HCT116 (cell line): Measurements from ENCODE around the gene IQGAP3. TPM values are rescaled to one million over a fixed set of nuclear protein-coding genes. Genes with fewer than 3 reads are reported as not detected.

Experiments used
- ATAC-seq: fragments of 200-7000 bp; cut with Tn5 transposase; 2 replicates; pipeline ENCODE4 v1.9.1; 2020; ENCODE audit warnings: mild to moderate bottlenecking, moderate library complexity
- BruUV-seq: library from RNA; stranded (reverse); fragments of 400-500 nt; replicated peaks from 2 replicates; lab custom pipeline; 2021; lab: Mats Ljungman, UMichigan
- CTCF ChIA-PET: fragments of 300-600 bp; sonication (Branson Sonifier 250); formaldehyde crosslinking; loops from one replicate; lab custom pipeline; 2021; ENCODE audit warnings: antibody characterized with exemption; lab: Charles Lee
- POLR2A ChIA-PET: fragments of 300-600, 350-600 bp; sonication (Branson Sonifier 250); formaldehyde crosslinking; loops from one replicate; lab custom pipeline; 2021; ENCODE audit warnings: antibody characterized with exemption; lab: Charles Lee
- RAD21 ChIA-PET, 2 experiments: fragments of 300-600 bp; sonication (Branson Sonifier 250); formaldehyde crosslinking; loops; one replicate each; lab custom pipeline; 2023; ENCODE audit warnings: low total read pairs in 2 of 2; ENCODE audit not compliant: uncharacterized antibody in 2 of 2, unreplicated experiment in 2 of 2, low non-redundant PET in 1 of 2; lab: Charles Lee
- DNase-seq: peaks from one replicate; pipeline ENCODE4 v3.0.0-alpha.2; 2010; ENCODE audit warnings: low read depth, low spot score
- H2AFZ ChIP-seq: fragments of 200-600 bp; shearing (Covaris generic), sonication (generic); 2 replicates; pipeline ENCODE4 v1.6.1; 2017; ENCODE audit warnings: low read depth, mixed run types, mixed read lengths, antibody characterized with exemption, low read length; ENCODE audit not compliant: poor library complexity, severe bottlenecking
- H3K27ac ChIP-seq: 2 replicates; pipeline ENCODE4 v1.5.1; 2012; ENCODE audit warnings: low read depth, low read length
- H3K27me3 ChIP-seq: fragments of 200-600 bp; sonication (generic); 2 replicates; pipeline ENCODE4 v1.6.1; 2016; ENCODE audit warnings: mixed run types, low read length, mixed read lengths; ENCODE audit not compliant: insufficient read depth
- H3K36me3 ChIP-seq, 2 experiments: fragments of 200-500 bp in 1 of 2; fragments of 200-600 bp in 1 of 2; sonication (Bioruptor generic) in 1 of 2; sonication (generic) in 1 of 2; 2 replicates each; pipeline versions ENCODE4 v1.5.1 to v1.6.1; 2014 to 2016; ENCODE audit warnings: low read length in 2 of 2, inconsistent platforms in 1 of 2, mixed read lengths in 1 of 2, mixed run types in 1 of 2; ENCODE audit not compliant: insufficient read depth in 2 of 2, control insufficient read depth in 1 of 2
- H3K4me1 ChIP-seq, 2 experiments: fragments of 200-600 bp in 1 of 2; sonication (generic) in 1 of 2; 2 replicates each; pipeline versions ENCODE4 v1.5.1 to v1.6.1; 2012 to 2017; ENCODE audit warnings: low read length in 2 of 2, inconsistent platforms in 1 of 2, mild to moderate bottlenecking in 1 of 2, mixed read lengths in 1 of 2, mixed run types in 1 of 2, moderate library complexity in 1 of 2; ENCODE audit not compliant: insufficient read depth in 2 of 2, control insufficient read depth in 1 of 2
- H3K4me2 ChIP-seq: fragments of 200-600 bp; sonication (generic); 2 replicates; pipeline ENCODE4 v1.6.1; 2017; ENCODE audit warnings: mixed run types, low read length, mixed read lengths
- H3K4me3 ChIP-seq, 2 experiments: fragments of 200-600 bp in 1 of 2; sonication (generic) in 1 of 2; replicated peaks in 1 of 2; 2 replicates each; pipeline ENCODE4 v1.5.1; 2011 to 2016; ENCODE audit warnings: low read length in 2 of 2, control low read depth in 1 of 2, low read depth in 1 of 2, mild to moderate bottlenecking in 1 of 2, mixed read lengths in 1 of 2, mixed run types in 1 of 2
- H3K79me2 ChIP-seq: fragments of 200-600 bp; sonication (generic); 2 replicates; pipeline ENCODE4 v1.6.1; 2017; ENCODE audit warnings: mild to moderate bottlenecking, mixed run types, low read length, moderate library complexity, mixed read lengths; ENCODE audit not compliant: insufficient read depth
- H3K9ac ChIP-seq: fragments of 200-600 bp; sonication (generic); 2 replicates; pipeline ENCODE4 v1.6.1; 2016; ENCODE audit warnings: low read length, mixed read lengths
- H3K9me2 ChIP-seq: fragments of 200-600 bp; sonication (generic), shearing (Covaris generic); 2 replicates; pipeline ENCODE4 v1.6.1; 2017; ENCODE audit warnings: mixed run types, mild to moderate bottlenecking, moderate library complexity; ENCODE audit not compliant: insufficient read depth
- H3K9me3 ChIP-seq, 2 experiments: fragments of 200-500 bp in 1 of 2; fragments of 200-600 bp in 1 of 2; sonication (Bioruptor generic) in 1 of 2; sonication (generic) in 1 of 2; 2 replicates each; pipeline ENCODE4 v1.6.1; 2014 to 2017; ENCODE audit warnings: low read length in 2 of 2, mixed read lengths in 2 of 2, inconsistent platforms in 1 of 2, low read depth in 1 of 2, mild to moderate bottlenecking in 1 of 2, mixed run types in 1 of 2, moderate library complexity in 1 of 2; ENCODE audit not compliant: control insufficient read depth in 1 of 2, insufficient read depth in 1 of 2
- H4K20me1 ChIP-seq: fragments of 200-600 bp; sonication (generic), shearing (Covaris generic); 2 replicates; pipeline ENCODE4 v1.6.1; 2017; ENCODE audit warnings: mixed run types, mild to moderate bottlenecking, moderate library complexity; ENCODE audit not compliant: insufficient read depth
- CBX3 ChIP-seq: IDR thresholded peaks from 2 replicates; pipeline ENCODE4 v1.6.1; 2012; ENCODE audit warnings: low read depth
- CEBPB ChIP-seq: IDR thresholded peaks from 2 replicates; pipeline ENCODE4 v1.6.1; 2012; ENCODE audit warnings: low read depth
- EGR1 ChIP-seq: IDR thresholded peaks from 2 replicates; pipeline ENCODE4 v1.6.1; 2012; ENCODE audit warnings: low read depth
- ELF1 ChIP-seq: IDR thresholded peaks from 2 replicates; pipeline ENCODE4 v1.6.1; 2012; ENCODE audit warnings: low read depth, borderline replicate concordance
- EZH2 ChIP-seq: fragments of 200-600 bp; sonication (generic); IDR thresholded peaks from 2 replicates; pipeline ENCODE4 v1.6.1; 2017; ENCODE audit warnings: antibody characterized with exemption, mixed run types
- EZH2phosphoT487 ChIP-seq: fragments of 200-600 bp; IDR thresholded peaks from 2 replicates; pipeline ENCODE4 v1.6.1; 2018; ENCODE audit warnings: antibody characterized with exemption, borderline replicate concordance
- FOSL1 ChIP-seq: IDR thresholded peaks from 2 replicates; pipeline ENCODE4 v1.6.1; 2012; ENCODE audit warnings: low read depth
- JUND ChIP-seq: IDR thresholded peaks from 2 replicates; pipeline ENCODE4 v1.6.1; 2012
- POLR2A ChIP-seq: IDR thresholded peaks from 2 replicates; pipeline ENCODE4 v1.7.0; 2011; ENCODE audit warnings: borderline replicate concordance; ENCODE audit not compliant: insufficient read depth, insufficient read length; ENCODE audit errors: extremely low read depth
- RAD21 ChIP-seq: IDR thresholded peaks from 2 replicates; pipeline ENCODE4 v1.6.1; 2012; ENCODE audit warnings: low read depth, mild to moderate bottlenecking
- SP1 ChIP-seq: IDR thresholded peaks from 2 replicates; pipeline ENCODE4 v1.6.1; 2012; ENCODE audit warnings: low read depth
- SRF ChIP-seq: IDR thresholded peaks from 2 replicates; pipeline ENCODE4 v1.6.1; 2012; ENCODE audit warnings: low read depth
- TCF7L2 ChIP-seq: IDR thresholded peaks from 2 replicates; pipeline ENCODE4 v1.7.0; 2011; ENCODE audit warnings: borderline replicate concordance, inconsistent platforms; ENCODE audit not compliant: insufficient read depth, insufficient read length; ENCODE audit errors: extremely low read depth
- intact Hi-C: fragments of 100-400 bp; cut with micrococcal nuclease; formaldehyde crosslinking; loops from 2 replicates; pipeline ENCODE4 v1.10.0; 2022
- total RNA-seq: library from RNA; stranded (reverse); gene quantifications from one replicate; pipeline ENCODE4 v1.2.1, GENCODE V29; 2021; ENCODE audit not compliant: unreplicated experiment
- TF ChIP-seq, protein P1 (sequence below): IDR thresholded peaks from 2 replicates; pipeline ENCODE4 v1.6.1; 2012
- TF ChIP-seq, protein P2 (sequence below), 3 experiments: fragments of 200-600 bp in 1 of 3; sonication (generic) in 1 of 3; IDR thresholded peaks in 2 of 3; conservative IDR thresholded peaks in 1 of 3; 2 replicates each; pipeline ENCODE4 v1.5.1; 2012 to 2017; ENCODE audit warnings: low read depth in 2 of 3, low read length in 2 of 3, antibody characterized with exemption in 1 of 3, borderline replicate concordance in 1 of 3, control low read depth in 1 of 3, mild to moderate bottlenecking in 1 of 3, mixed read lengths in 1 of 3, mixed run types in 1 of 3, moderate library complexity in 1 of 3; ENCODE audit not compliant: insufficient read depth in 1 of 3

Gene IQGAP3
- total RNA-seq, 1 experiment from 2014 or later, result 38.8 TPM

- no peak for ATAC-seq
Measured at GRCh38 chr1:156551066-156551643, 21.2 kb downstream of the IQGAP3 start.

More at GRCh38 chr1:156551066-156551643, 21.2 kb downstream of the IQGAP3 start:
- Histone ChIP-seq H4K20me1 (no peaks in the 10 kb centered on the region), H3K9me3 (no peaks in the 10 kb centered on the region), H3K4me2 (no peak overlapping the region), H2AFZ (no peak overlapping the region), H3K4me3 (no peak overlapping the region), H3K9me2 (no peaks in the 10 kb centered on the region), H3K9ac (no peak overlapping the region), H3K27me3 (no peaks in the 10 kb centered on the region)
- intact Hi-C loops, result loop anchor here (5.0 kb wide), 1 partner anchor 39 kb away; no protein-coding TSS in a partner anchor
- CTCF ChIA-PET, result no interaction called here
- POLR2A ChIA-PET, result no interaction called here
- TF ChIP-seq SRF, result no peak
- TF ChIP-seq ELF1, result no peak
- TF ChIP-seq JUND, result no peak
- no peak for TF ChIP-seq CEBPB
- no peak for TF ChIP-seq TCF7L2
- no peak for TF ChIP-seq RAD21
- no peak for TF ChIP-seq FOSL1
- TF ChIP-seq EZH2phosphoT487, result no peak
- TF ChIP-seq, protein P1, sequence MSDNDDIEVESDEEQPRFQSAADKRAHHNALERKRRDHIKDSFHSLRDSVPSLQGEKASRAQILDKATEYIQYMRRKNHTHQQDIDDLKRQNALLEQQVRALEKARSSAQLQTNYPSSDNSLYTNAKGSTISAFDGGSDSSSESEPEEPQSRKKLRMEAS, result no peak
- TF ChIP-seq CBX3, result no peak
- no peak for TF ChIP-seq SP1
- no peak for TF ChIP-seq EGR1
- no peak for TF ChIP-seq EZH2
- TF ChIP-seq, protein P2, sequence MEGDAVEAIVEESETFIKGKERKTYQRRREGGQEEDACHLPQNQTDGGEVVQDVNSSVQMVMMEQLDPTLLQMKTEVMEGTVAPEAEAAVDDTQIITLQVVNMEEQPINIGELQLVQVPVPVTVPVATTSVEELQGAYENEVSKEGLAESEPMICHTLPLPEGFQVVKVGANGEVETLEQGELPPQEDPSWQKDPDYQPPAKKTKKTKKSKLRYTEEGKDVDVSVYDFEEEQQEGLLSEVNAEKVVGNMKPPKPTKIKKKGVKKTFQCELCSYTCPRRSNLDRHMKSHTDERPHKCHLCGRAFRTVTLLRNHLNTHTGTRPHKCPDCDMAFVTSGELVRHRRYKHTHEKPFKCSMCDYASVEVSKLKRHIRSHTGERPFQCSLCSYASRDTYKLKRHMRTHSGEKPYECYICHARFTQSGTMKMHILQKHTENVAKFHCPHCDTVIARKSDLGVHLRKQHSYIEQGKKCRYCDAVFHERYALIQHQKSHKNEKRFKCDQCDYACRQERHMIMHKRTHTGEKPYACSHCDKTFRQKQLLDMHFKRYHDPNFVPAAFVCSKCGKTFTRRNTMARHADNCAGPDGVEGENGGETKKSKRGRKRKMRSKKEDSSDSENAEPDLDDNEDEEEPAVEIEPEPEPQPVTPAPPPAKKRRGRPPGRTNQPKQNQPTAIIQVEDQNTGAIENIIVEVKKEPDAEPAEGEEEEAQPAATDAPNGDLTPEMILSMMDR (IDR thresholded peaks at IDR 0.05 in 2 of 3, conservative IDR thresholded peaks at IDR 0.05 in 1 of 3; ENCODE audit: borderline replicate concordance in 1 of 3, insufficient read depth in 1 of 3, low read depth in 2 of 3, low read length in 2 of 3), result no peak
- no peak for TF ChIP-seq POLR2A
- TF ChIP-seq, all 23 proteins: peak for 0
- Histone ChIP-seq H3K27ac (no peak overlapping the region), H3K36me3 (peaks cover 15 to 18% of the 10 kb centered on the region in 2 experiments; a peak in 3 of 4 replicates), H3K79me2 (no peaks in the 10 kb centered on the region), H3K4me1 (peaks cover 0 to 17% of the 10 kb centered on the region in 2 experiments; a peak in 2 of 4 replicates)
- BruUV-seq, result no TSS peak
- RAD21 ChIA-PET, result no interaction called here
- DNase-seq, result no peak
